Kidney (tissue), 14 donors: Measurements from ENCODE around the gene TNFRSF14. TPM values are rescaled to one million over a fixed set of nuclear protein-coding genes. Genes with fewer than 3 reads are reported as not detected.

Experiments
- DNase-seq, 5 donors: peaks; one replicate each; pipeline ENCODE4 v3.0.0-alpha.2; 2013 to 2020
- FAIRE-seq: peaks from 2 replicates; lab custom pipeline; 2012; peaks lifted over from hg19 to GRCh38; lab: Jason Lieb, UNC
- H3K27ac ChIP-seq, 2 donors: one replicate each; pipeline ENCODE4 v1.7.0; 2013; ENCODE audit warnings: low read depth in 2 of 2, low read length in 2 of 2, inconsistent platforms in 1 of 2
- H3K27me3 ChIP-seq: one replicate; pipeline ENCODE4 v1.7.1; 2013; ENCODE audit warnings: low read length, inconsistent platforms; ENCODE audit not compliant: control insufficient read depth, insufficient read depth
- H3K36me3 ChIP-seq, 3 donors: one replicate each; pipeline versions ENCODE4 v1.7.0 to v1.7.1; 2013; ENCODE audit warnings: low read length in 3 of 3, control low read depth in 1 of 3, inconsistent platforms in 1 of 3; ENCODE audit not compliant: insufficient read depth in 3 of 3, control insufficient read depth in 2 of 3
- H3K4me1 ChIP-seq, 3 donors: one replicate each; pipeline versions ENCODE4 v1.7.0 to v1.7.1; 2013; ENCODE audit warnings: low read length in 3 of 3, inconsistent platforms in 1 of 3, low read depth in 1 of 3; ENCODE audit not compliant: control insufficient read depth in 2 of 3, insufficient read depth in 2 of 3
- H3K4me3 ChIP-seq, 3 donors: one replicate each; pipeline versions ENCODE4 v1.7.0 to v1.8.1; 2013; ENCODE audit warnings: low read length in 3 of 3, control low read depth in 1 of 3, inconsistent platforms in 1 of 3
- H3K9ac ChIP-seq, 3 donors: one replicate each; pipeline versions ENCODE4 v1.7.0 to v1.7.1; 2013; ENCODE audit warnings: low read length in 3 of 3, control low read depth in 1 of 3, inconsistent platforms in 1 of 3
- H3K9me3 ChIP-seq, 3 donors: one replicate each; pipeline versions ENCODE4 v1.7.0 to v1.7.1; 2013; ENCODE audit warnings: low read length in 3 of 3, control low read depth in 1 of 3, inconsistent platforms in 1 of 3; ENCODE audit not compliant: control insufficient read depth in 2 of 3, insufficient read depth in 1 of 3
- intact Hi-C: fragments of 100-400 bp; cut with DNase I; formaldehyde crosslinking; loops from one replicate; pipeline ENCODE4 v1.11.1; 2022
- polyA plus RNA-seq: library from polyadenylated mRNA; stranded (reverse); fragments of 350-450 nt; fragmentation: Illumina TruSeq; extraction: RNeasy Lipid Tissue Mini Kit (QIAGEN cat#74804); gene quantifications from one replicate; pipeline ENCODE4 v1.2.3, GENCODE V29; 2014; ENCODE audit warnings: low read depth, low replicate concordance; ENCODE audit not compliant: insufficient read depth
- total RNA-seq: library from RNA; stranded (reverse); fragmentation: NEBNext Ultra II Directional; extraction: Animal tissue kit (Norgen Biotek cat#: 25700); gene quantifications from one replicate; pipeline ENCODE4 v1.2.1, GENCODE V29; 2021
- TF ChIP-seq, protein P1 (sequence below): IDR thresholded peaks from 3 replicates; pipeline ENCODE4 v1.5.1; 2012; ENCODE audit warnings: mild to moderate bottlenecking, moderate library complexity, borderline replicate concordance; ENCODE audit not compliant: insufficient read depth; ENCODE audit errors: extremely low read depth
- donor health status: control.
- donor health status: control.
- donor health status: control.
- donor health status: control.
- donor health status: control.
- donor health status: DM: yes; HTN: yes; CAD: no.
- donor health status: Normal renal cell carcinoma (clear cell type).

The TNFRSF14 gene
- total and polyA plus RNA-seq, 2 donors from 2014 or later, result 95.0 to 99.1 TPM

DNA sequence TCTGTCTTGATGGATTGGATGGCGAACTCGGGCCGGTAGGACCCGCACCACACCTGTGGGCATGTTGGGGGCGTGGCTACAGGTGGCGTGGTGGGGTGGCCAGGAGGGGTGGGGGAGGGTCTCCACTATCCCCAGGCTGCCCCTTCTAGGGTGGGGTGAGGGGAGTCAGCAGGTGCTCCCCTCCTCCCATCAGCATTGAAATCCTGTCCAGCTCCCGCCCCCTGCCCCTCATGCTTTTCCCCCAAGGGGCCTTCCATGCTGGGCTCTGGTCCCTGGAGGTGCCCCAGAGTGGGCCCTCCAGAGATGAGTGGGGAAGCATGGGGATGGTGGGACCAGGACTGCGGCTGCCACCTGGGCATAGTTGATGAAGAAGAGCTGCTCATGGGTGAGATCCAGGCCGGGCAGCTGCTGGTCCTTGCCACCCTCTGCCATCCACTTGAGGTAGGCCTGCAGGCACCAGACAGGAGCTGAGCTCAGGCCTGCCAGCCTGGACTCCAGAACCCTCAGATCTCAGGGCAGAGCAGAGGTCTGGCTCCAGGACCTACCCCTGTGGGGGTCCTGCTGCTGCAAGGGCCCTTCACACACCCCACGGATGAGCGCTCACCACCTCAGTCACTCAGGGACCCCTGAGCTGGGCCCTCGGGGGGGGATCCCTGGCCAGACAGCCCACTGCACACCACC is 35.5 kb downstream of the TNFRSF14 start:
- Histone ChIP-seq H3K27me3 (no peaks in the 10 kb centered on the region), H3K9ac (no peak overlapping the region), H3K27ac (no peak overlapping the region), H3K4me1 (peaks cover 0 to 10% (median 6%) of the 10 kb centered on the region in 3 donors), H3K36me3 (no peaks in the 10 kb centered on the region), H3K9me3 (no peaks in the 10 kb centered on the region), H3K4me3 (no peak overlapping the region)
- TF ChIP-seq, protein P1, sequence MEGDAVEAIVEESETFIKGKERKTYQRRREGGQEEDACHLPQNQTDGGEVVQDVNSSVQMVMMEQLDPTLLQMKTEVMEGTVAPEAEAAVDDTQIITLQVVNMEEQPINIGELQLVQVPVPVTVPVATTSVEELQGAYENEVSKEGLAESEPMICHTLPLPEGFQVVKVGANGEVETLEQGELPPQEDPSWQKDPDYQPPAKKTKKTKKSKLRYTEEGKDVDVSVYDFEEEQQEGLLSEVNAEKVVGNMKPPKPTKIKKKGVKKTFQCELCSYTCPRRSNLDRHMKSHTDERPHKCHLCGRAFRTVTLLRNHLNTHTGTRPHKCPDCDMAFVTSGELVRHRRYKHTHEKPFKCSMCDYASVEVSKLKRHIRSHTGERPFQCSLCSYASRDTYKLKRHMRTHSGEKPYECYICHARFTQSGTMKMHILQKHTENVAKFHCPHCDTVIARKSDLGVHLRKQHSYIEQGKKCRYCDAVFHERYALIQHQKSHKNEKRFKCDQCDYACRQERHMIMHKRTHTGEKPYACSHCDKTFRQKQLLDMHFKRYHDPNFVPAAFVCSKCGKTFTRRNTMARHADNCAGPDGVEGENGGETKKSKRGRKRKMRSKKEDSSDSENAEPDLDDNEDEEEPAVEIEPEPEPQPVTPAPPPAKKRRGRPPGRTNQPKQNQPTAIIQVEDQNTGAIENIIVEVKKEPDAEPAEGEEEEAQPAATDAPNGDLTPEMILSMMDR, result no peak
- FAIRE-seq, result no peak
- intact Hi-C loops, result no loop called here
- peak in 2 of 5 donors; percentile 47 to 68 for DNase-seq

DNA sequence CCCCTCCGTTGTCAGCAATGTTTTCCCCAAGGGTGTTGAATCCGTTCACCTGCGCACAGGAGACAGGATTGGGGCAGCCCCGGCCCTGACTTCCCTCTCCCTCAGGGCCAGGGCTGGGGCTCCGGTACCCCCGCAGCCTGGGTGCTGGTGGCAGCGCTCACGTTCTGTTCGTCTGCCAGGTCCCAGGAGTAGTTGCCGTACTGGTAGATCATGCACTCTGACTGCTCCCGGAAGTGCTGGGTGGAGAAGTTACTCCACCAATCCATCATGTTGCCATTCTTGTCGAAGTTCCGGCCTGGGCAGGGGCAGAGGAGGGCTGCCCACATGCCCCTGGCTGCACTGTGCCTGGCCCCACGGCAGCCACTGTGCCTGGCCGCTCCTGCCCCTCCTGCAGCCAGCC is 36.5 kb downstream of the TNFRSF14 start:
- peaks cover 0 to 4% (median 2%) of the 10 kb centered on the region in 3 donors for H3K4me1 ChIP-seq
- H3K9me3 ChIP-seq, result no peaks in the 10 kb centered on the region
- FAIRE-seq (no peak), DNase-seq (peak in 3 of 5 donors; percentile 38 to 69 (median 42))
- no peak overlapping the region for H3K4me3 ChIP-seq
- H3K9ac ChIP-seq, result no peak overlapping the region
- TF ChIP-seq, protein P1, result no peak
- no peaks in the 10 kb centered on the region for H3K27me3 ChIP-seq
- no peak overlapping the region for H3K27ac ChIP-seq
- intact Hi-C loops, result no loop called here
- no peaks in the 10 kb centered on the region for H3K36me3 ChIP-seq

DNA sequence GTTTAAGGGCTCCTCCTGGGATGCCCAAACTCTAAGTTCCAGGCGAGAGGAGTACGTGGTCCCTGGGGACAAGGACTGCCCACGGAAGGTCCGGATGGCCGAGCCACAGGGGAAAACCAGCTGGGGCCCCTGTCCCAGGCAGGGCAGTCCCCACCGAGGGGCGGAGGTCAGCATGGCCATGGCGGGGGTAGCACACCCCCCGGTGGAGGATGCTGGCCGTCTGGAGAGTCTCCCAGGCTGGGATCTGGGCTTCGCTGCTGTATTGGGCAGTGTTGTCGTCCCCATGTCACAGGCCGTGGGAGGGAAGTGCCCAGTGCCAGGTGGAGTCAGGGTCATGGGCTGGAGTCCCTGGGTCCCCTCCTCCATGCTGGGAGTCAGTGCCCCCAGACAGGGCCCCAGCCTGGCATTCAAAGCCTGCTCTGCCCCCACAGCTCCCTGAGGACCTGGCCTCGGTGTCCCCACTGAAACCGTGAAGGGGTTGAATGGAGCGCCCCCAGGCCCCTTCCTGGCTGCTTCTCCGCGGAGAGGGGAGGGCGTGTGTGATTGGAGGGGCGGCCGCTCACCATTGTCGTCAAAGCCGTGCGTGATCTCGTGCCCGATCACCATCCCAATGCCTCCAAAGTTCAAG is 37.2 kb downstream of the TNFRSF14 start:
- H3K9me3 ChIP-seq, result no peaks in the 10 kb centered on the region
- no peak overlapping the region for H3K27ac ChIP-seq
- H3K4me1 ChIP-seq, result peaks cover 0 to 4% (median 0%) of the 10 kb centered on the region in 3 donors
- intact Hi-C loops, result no loop called here
- DNase-seq (peak in 2 of 5 donors; percentile 55 to 75), FAIRE-seq (no peak)
- peak overlapping the region in 1 of 3 donors; percentile 35 for H3K4me3 ChIP-seq
- TF ChIP-seq, protein P1, result no peak
- H3K36me3 ChIP-seq, result no peaks in the 10 kb centered on the region
- H3K9ac ChIP-seq, result no peak overlapping the region
- H3K27me3 ChIP-seq, result no peaks in the 10 kb centered on the region
